Uterus (tissue), 4 donors: ENCODE results near the gene ZEB1. TPM values are rescaled to one million over a fixed set of nuclear protein-coding genes. Genes with fewer than 3 reads are reported as not detected.

Source experiments
- DNase-seq, 2 donors: peaks; one replicate each; pipeline ENCODE4 v3.0.0-alpha.2; 2019 to 2020
- H3K27ac ChIP-seq, 2 donors: fragments of 200-600 bp; sonication (generic); 1 replicate in 1 of 2; 2 replicates in 1 of 2; pipeline ENCODE4 v1.5.1; 2016 to 2018
- H3K27me3 ChIP-seq, 2 donors: fragments of 200-600 bp; sonication (generic); one replicate each; pipeline ENCODE4 v1.5.1; 2018 to 2019; ENCODE audit warnings: control low read depth in 1 of 2
- H3K36me3 ChIP-seq, 2 donors: fragments of 200-600 bp; sonication (generic); one replicate each; pipeline ENCODE4 v1.5.1; 2019; ENCODE audit warnings: control low read depth in 1 of 2
- H3K4me1 ChIP-seq, 2 donors: fragments of 200-600 bp; sonication (generic); one replicate each; pipeline ENCODE4 v1.5.1; 2018 to 2019; ENCODE audit warnings: control low read depth in 1 of 2
- H3K4me3 ChIP-seq, 2 donors: fragments of 200-600 bp; sonication (generic); 1 replicate in 1 of 2; 2 replicates in 1 of 2; pipeline ENCODE4 v1.5.1; 2018 to 2019; ENCODE audit warnings: mild to moderate bottlenecking in 1 of 2
- H3K9me3 ChIP-seq, 2 donors: fragments of 200-600 bp; sonication (generic); one replicate each; pipeline ENCODE4 v1.5.1; 2019; ENCODE audit warnings: control low read depth in 1 of 2
- CTCF ChIP-seq, 4 experiments: fragments of 200-600 bp in 2 of 4; fragments of 450-650 bp in 2 of 4; sonication (generic) in 2 of 4; IDR thresholded peaks; one replicate each; pipeline ENCODE4 v1.5.1; 2016 to 2019; ENCODE audit warnings: antibody characterized with exemption in 4 of 4, mild to moderate bottlenecking in 2 of 4, moderate library complexity in 1 of 4
- POLR2A ChIP-seq, 2 donors: fragments of 450-650 bp; IDR thresholded peaks; one replicate each; pipeline ENCODE4 v1.6.1; 2016; ENCODE audit warnings: antibody characterized with exemption in 2 of 2, mild to moderate bottlenecking in 1 of 2, moderate library complexity in 1 of 2
- intact Hi-C: fragments of 100-400 bp; cut with DNase I; formaldehyde crosslinking; loops from one replicate; pipeline ENCODE4 v1.15.1; 2023; ENCODE audit warnings: low total_unique reads
- total RNA-seq, 4 donors: library from RNA; depleted of rRNA in 3 of 4; stranded (reverse); fragments of >200 nt in 3 of 4; gene quantifications; one replicate each; pipeline versions ENCODE4 v1.1.0 to v1.2.4, GENCODE V29; 2014 to 2023
- donor health status: DM: yes; HTN: yes; CAD: no.

ZEB1 gene
- total RNA-seq, 4 donors from 2014 or later, result 97.6 to 229 (median 210) TPM

DNA sequence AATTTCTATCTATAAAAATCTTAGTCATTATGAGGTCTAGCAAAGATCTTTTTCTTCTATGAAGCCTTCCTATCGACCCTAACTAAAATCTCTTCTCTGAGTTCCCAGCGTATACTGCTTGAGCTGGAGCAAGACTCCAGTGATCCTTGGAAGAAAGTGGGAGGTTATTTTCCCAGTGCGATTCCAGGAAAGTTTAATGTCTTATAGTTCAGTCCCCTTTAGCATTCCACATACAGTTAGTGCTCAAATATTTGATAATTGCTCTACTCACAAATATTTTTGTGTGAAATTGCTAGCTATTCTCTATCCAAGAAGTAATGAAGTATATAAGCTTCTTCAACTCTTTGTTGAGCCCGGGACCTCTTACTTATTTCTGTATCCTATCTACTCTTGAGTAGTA lies 47.7 kb downstream of the ZEB1 start:
- peaks cover 0 to 8% of the 10 kb centered on the region in 2 donors for H3K4me1 ChIP-seq
- intact Hi-C loops, result no loop called here
- H3K4me3 ChIP-seq, result no peak overlapping the region
- no peaks in the 10 kb centered on the region for H3K9me3 ChIP-seq
- no peaks in the 10 kb centered on the region for H3K36me3 ChIP-seq
- no peaks in the 10 kb centered on the region for H3K27me3 ChIP-seq
- peak overlapping the region in 1 of 2 donors; percentile 19 for H3K27ac ChIP-seq
- TF ChIP-seq CTCF (IDR thresholded peaks at IDR 0.05) (no peak), POLR2A (IDR thresholded peaks at IDR 0.05) (no peak)
- DNase-seq, result no peak

DNA sequence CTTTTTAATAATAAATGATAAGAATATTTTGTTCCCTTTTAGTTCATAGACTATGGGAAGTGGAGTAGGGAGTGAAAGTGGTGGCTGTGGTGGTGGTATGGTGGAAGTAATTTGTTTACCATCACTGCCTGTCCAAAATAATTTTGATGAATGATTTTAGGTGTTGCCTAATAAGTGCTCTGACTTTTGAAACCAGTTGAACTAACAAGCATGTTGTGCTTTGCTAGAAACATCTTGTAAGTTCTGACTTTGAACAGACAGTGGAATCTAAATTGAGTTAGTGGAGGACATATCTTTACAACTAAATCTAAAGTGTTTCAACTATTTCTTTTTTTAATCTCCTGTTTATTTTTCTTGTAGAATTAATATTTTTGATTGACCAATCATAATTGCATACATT lies 49.7 kb downstream of the ZEB1 start:
- Histone ChIP-seq H3K36me3 (no peaks in the 10 kb centered on the region), H3K9me3 (no peaks in the 10 kb centered on the region), H3K27me3 (no peaks in the 10 kb centered on the region), H3K4me3 (no peak overlapping the region), H3K27ac (no peak overlapping the region), H3K4me1 (peaks cover 0 to 8% of the 10 kb centered on the region in 2 donors)
- intact Hi-C loops, result no loop called here
- TF ChIP-seq POLR2A (IDR thresholded peaks at IDR 0.05) (no peak), CTCF (IDR thresholded peaks at IDR 0.05) (no peak)
- no peak for DNase-seq

- no peak for TF ChIP-seq POLR2A (IDR thresholded peaks at IDR 0.05)
- TF ChIP-seq CTCF (IDR thresholded peaks at IDR 0.05), result no peak
- intact Hi-C loops, result no loop called here
- no peak overlapping the region for H3K4me3 ChIP-seq
- H3K9me3 ChIP-seq, result no peaks in the 10 kb centered on the region
- H3K27me3 ChIP-seq, result no peaks in the 10 kb centered on the region
- H3K36me3 ChIP-seq, result no peaks in the 10 kb centered on the region
- DNase-seq, result no peak
- peaks cover 0 to 13% of the 10 kb centered on the region in 2 donors for H3K4me1 ChIP-seq
- no peak overlapping the region for H3K27ac ChIP-seq
Measured at GRCh38 chr10:31372439-31372838, 53.4 kb downstream of the ZEB1 start.

DNA sequence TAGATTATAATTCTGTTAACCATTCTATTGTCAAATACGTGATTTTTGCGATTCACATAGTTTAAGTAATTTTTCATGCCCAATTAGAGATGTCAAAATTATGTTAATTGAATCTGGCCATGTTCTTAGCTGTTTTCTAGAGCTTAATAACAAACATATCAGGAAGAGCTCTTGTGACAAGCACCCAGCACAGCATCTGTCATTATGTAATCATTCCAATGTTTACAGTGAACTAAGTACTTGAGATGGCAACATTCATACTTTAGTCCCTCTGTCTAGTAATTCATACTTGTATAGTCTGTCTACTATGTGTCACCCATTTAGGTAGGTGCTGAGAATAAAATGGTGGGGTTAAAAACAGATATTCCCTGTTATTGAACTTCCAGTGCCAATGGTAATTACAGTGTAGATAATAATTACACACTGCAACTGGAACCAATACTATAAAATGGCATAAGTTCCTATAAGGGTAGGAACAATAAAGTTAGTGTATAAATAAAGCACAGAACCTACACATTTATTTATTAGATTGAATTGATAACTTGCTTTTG lies 55.2 kb downstream of the ZEB1 start:
- intact Hi-C loops, result no loop called here
- Histone ChIP-seq H3K4me3 (no peak overlapping the region), H3K9me3 (no peaks in the 10 kb centered on the region), H3K27me3 (no peaks in the 10 kb centered on the region), H3K4me1 (peaks cover 0 to 5% of the 10 kb centered on the region in 2 donors), H3K27ac (peak overlapping the region in 1 of 2 donors; percentile 11), H3K36me3 (no peaks in the 10 kb centered on the region)
- TF ChIP-seq CTCF (IDR thresholded peaks at IDR 0.05) (no peak), POLR2A (IDR thresholded peaks at IDR 0.05) (no peak)
- no peak for DNase-seq

- no peaks in the 10 kb centered on the region for H3K36me3 ChIP-seq
- H3K4me1 ChIP-seq, result peaks cover 0 to 2% of the 10 kb centered on the region in 2 donors
- no peaks in the 10 kb centered on the region for H3K27me3 ChIP-seq
- TF ChIP-seq CTCF (IDR thresholded peaks at IDR 0.05) (no peak), POLR2A (IDR thresholded peaks at IDR 0.05) (no peak)
- intact Hi-C loops, result no loop called here
- DNase-seq, result no peak
- H3K9me3 ChIP-seq, result no peaks in the 10 kb centered on the region
- no peak overlapping the region for H3K27ac ChIP-seq
- no peak overlapping the region for H3K4me3 ChIP-seq
Measured at GRCh38 chr10:31381171-31381570, 62.2 kb downstream of the ZEB1 start.
